Neutrophil (primary cell): ENCODE measurements around the gene RASL11A.
"Not testable (repeated sequence)": the region's sequence is repeated elsewhere in the genome, so short reads cannot be mapped to it uniquely, and the experiment has no call there.

Experiments
- H3K27ac ChIP-seq: fragments of 200-600 bp; sonication (generic); 2 replicates; pipeline ENCODE4 v1.5.1; 2016; ENCODE audit warnings: mild to moderate bottlenecking, moderate library complexity
- H3K27me3 ChIP-seq: fragments of 200-600 bp; sonication (generic); 2 replicates; pipeline ENCODE4 v1.6.0; 2016; ENCODE audit warnings: mild to moderate bottlenecking
- H3K36me3 ChIP-seq: fragments of 200-600 bp; sonication (generic); 2 replicates; pipeline ENCODE4 v1.5.1; 2017
- H3K4me1 ChIP-seq, 2 experiments: fragments of 200-600 bp in 1 of 2; sonication (generic) in 1 of 2; 1 replicate in 1 of 2; 2 replicates in 1 of 2; pipeline versions ENCODE4 v1.5.1 to v1.6.1; 2013 to 2016; ENCODE audit warnings: low read depth in 1 of 2, low read length in 1 of 2, mild to moderate bottlenecking in 1 of 2, moderate library complexity in 1 of 2; ENCODE audit not compliant: control insufficient read depth in 1 of 2, insufficient read depth in 1 of 2
- H3K4me3 ChIP-seq, 2 experiments: fragments of 200-600 bp in 1 of 2; sonication (generic) in 1 of 2; 1 replicate in 1 of 2; 2 replicates in 1 of 2; pipeline ENCODE4 v1.5.1; 2013 to 2016; ENCODE audit warnings: low read depth in 1 of 2, low read length in 1 of 2, mild to moderate bottlenecking in 1 of 2, moderate library complexity in 1 of 2
- H3K9me3 ChIP-seq: fragments of 200-600 bp; sonication (generic); 2 replicates; pipeline ENCODE4 v1.5.1; 2016
- TF ChIP-seq, protein P1 (sequence below): fragments of 200-600 bp; sonication (generic); IDR thresholded peaks from 2 replicates; pipeline ENCODE4 v1.5.1; 2016; ENCODE audit warnings: antibody characterized with exemption

Gene RASL11A

GRCh38 chr13:27319404-27319803 is 48.8 kb downstream of the RASL11A start:
- Histone ChIP-seq H3K27ac (no peak overlapping the region), H3K27me3 (peaks cover 5% of the 10 kb centered on the region), H3K4me3 (no peak overlapping the region), H3K36me3 (no peaks in the 10 kb centered on the region), H3K4me1 (no peaks in the 10 kb centered on the region), H3K9me3 (no peaks in the 10 kb centered on the region)
- TF ChIP-seq, protein P1, sequence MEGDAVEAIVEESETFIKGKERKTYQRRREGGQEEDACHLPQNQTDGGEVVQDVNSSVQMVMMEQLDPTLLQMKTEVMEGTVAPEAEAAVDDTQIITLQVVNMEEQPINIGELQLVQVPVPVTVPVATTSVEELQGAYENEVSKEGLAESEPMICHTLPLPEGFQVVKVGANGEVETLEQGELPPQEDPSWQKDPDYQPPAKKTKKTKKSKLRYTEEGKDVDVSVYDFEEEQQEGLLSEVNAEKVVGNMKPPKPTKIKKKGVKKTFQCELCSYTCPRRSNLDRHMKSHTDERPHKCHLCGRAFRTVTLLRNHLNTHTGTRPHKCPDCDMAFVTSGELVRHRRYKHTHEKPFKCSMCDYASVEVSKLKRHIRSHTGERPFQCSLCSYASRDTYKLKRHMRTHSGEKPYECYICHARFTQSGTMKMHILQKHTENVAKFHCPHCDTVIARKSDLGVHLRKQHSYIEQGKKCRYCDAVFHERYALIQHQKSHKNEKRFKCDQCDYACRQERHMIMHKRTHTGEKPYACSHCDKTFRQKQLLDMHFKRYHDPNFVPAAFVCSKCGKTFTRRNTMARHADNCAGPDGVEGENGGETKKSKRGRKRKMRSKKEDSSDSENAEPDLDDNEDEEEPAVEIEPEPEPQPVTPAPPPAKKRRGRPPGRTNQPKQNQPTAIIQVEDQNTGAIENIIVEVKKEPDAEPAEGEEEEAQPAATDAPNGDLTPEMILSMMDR, result no peak

DNA sequence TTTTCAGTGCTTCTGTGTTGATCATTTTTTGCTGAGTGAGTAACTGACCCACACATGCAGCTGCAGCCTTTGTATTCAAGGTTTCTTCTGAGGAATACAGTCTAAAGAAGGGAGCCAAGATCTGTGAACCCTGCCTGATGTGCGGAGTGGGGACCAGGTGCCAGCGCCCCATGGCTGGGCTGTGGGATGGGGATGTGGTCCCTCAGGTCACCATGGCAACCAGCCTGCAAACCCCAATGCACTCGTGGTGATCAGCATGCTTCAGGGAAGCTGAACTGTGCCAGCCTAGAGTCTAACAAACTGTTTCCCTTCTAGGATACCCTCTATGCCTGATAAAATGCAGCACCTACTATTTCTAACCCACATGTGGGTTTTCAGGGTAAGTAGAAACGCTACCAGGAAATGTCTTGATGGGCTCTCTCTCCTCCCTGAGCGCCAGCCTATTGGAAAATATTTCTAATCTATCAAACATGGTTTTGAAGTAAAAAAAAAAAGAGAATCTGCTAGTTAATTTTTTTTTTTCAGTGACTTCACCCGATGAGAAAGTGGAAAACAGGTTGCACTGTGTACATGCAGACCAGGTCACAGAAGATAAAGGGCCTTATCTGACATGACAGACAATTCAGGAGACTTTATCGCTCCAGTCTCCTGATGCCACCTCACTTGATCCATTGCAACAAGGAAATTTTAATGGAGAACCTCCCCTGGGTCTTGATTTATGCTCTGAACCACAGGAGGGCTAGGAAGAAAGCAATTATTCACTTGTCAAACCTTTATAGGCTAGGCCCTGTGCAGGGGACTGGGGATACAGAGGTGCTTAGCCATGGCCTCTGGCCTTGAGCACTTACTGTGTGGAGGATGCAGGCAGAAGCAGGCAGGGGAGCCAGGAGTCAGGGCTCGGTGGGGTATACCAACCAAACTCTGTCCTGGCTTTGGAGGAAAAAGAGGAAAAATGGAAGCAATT is 51.1 kb downstream of the RASL11A start:
- peaks cover 3% of the 10 kb centered on the region for H3K27me3 ChIP-seq

DNA sequence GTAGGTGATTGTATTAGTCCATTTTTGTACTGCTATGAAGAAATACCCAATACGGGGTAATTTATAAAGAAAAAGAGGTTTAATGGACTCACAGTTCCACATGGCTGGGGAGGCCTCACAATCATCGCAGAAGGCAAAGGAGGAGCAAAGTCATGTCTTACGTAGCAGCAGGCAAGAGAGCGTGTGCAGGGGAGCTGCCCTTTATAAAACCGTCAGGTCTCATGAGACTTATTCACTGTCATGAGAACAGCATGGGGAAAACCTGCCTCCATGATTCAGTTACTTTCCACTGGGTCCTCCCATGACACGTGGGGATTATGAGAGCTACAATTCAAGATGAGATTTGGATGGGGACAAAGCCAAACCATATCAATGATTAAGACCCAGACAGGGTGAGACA is 51.8 kb downstream of the RASL11A start:
- not testable (repeated sequence) for H3K36me3 ChIP-seq, H3K4me1 ChIP-seq, H3K9me3 ChIP-seq, H3K27me3 ChIP-seq, H3K4me3 ChIP-seq, H3K27ac ChIP-seq

More for the DNA sequence above, 51.1 kb downstream of the RASL11A start:
- no peaks in the 10 kb centered on the region for H3K4me1 ChIP-seq
- no peaks in the 10 kb centered on the region for H3K36me3 ChIP-seq
- H3K4me3 ChIP-seq, result no peak overlapping the region
- no peaks in the 10 kb centered on the region for H3K9me3 ChIP-seq
- TF ChIP-seq, protein P1, result no peak
- H3K27ac ChIP-seq, result no peak overlapping the region
